ENCODE measurements around the gene EXOC4. TPM values are rescaled to one million over a fixed set of nuclear protein-coding genes. Genes with fewer than 3 reads are reported as not detected.
"Not testable (repeated sequence)": the region's sequence is repeated elsewhere in the genome, so short reads cannot be mapped to it uniquely, and the experiment has no call there.

EXOC4 gene
- 79.2 and 79.6 TPM in 2 replicates for total RNA-seq

DNA sequence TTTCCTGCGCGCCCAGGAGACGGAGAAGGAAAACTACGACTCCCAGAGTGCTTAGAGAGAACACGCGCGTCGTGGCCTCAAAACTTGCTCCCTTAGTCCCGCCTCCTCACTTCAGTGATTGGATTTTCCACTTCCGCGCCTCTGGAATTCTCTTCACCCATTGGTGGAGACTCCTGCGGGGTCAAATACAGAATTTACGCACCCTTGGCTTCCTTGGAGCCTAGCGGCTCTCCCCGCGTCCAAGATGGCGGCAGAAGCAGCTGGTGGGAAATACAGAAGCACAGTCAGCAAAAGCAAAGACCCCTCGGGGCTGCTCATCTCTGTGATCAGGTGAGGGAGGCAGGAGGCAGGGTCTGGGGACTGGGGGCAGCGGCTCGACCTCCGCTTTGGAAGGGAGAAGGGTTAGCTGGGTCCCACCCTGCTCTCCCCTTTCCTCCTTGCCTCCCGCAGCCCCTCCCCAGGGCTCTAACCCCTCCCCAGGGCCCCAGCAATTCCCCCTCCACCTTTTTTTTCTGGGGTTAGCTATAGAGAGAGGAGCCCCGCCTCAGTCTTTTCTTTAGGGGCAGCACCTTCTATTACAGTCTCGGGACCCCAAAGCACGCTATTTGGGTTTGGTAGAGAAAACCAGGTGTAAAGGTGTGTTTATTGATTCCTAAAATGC lies at the start of gene EXOC4:
TSS of gene EXOC4 (plus strand) at position 221 of the 661 bp plus-strand sequence.
- intact Hi-C loops (cut with micrococcal nuclease) = loop anchor here (1.0 to 10.0 kb wide), 11 partner anchors 171 to 1959 kb away; partner anchors contain the start of genes AKR1B1, BPGM, CHCHD3 and LRGUK

DNA sequence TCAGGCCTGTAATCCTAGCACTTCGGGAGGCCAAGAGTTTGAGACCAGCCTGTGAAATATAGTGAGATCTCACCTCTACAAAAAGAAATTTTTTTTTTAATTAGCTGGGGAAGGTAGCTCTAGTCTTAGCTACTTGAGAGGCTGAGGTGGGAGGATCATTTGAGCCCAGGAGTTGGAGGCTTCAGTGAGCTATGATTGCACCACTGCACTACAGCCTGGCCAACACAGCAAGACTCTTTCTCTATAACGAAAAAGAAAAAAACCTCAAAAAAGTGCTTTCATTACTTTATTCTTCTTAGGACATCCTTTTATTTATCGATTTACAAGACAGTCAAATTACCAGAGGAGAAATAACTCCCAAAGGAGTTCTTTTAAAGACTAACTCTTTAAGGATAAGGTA lies 49.4 kb upstream of the EXOC4 start:
- intact Hi-C loops (cut with micrococcal nuclease) = no loop called here

DNA sequence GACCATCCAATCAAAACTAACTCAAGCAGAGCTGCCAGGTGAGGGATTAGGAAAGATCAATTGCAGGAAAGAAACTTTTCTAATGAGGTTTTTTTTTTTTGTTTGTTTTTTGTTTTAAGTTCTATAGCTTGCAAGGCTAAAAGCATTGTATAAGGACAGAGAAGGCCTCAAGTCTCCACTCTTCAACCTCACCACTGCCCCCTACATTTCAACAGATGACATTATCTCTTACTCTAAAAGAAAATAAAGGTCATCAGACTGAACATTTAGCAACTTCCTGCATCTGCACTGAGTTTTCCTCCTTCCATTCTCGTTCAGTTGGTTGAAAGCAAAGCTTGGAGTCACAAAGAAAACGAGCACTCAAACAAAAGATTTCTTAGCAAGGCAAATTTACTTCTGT lies 45.2 kb upstream of the EXOC4 start:
- intact Hi-C loops (cut with micrococcal nuclease) = no loop called here

DNA sequence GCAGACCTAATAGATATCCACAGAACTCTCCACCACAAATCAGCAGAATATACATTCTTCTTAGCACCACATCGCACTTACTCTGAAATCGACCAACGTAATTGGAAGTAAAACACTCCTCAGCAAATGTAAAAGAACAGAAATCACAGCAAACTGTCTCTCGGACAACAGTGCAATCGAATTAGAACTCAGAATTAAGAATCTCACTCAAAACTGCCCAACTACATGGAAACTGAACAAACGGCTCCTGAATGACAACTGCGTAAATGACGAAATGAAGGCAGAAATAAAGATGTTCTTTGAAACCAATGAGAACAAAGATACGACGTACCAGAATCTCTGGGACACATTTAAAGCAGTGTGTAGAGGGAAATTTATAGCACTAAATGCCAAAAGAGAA lies 42.1 kb upstream of the EXOC4 start:
- intact Hi-C loops (cut with micrococcal nuclease) = not testable (repeated sequence)

DNA sequence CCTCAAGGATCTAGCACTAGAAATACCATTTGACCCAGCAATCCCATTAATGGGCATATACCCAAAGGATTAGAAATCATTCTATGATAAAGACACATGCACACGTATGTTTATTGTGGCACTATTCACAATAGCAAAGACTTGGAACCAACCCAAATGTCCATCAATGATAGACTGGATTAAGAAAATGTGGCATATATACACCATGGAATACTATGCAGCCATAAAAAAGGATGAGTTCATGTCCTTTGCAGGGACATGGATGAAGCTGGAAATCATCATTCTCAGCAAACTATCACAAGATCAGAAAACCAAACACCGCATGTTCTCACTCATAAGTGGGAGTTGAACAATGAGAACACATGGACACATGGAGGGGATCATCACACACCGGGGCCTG lies 39.1 kb upstream of the EXOC4 start:
- intact Hi-C loops (cut with micrococcal nuclease) = not testable (repeated sequence)

DNA sequence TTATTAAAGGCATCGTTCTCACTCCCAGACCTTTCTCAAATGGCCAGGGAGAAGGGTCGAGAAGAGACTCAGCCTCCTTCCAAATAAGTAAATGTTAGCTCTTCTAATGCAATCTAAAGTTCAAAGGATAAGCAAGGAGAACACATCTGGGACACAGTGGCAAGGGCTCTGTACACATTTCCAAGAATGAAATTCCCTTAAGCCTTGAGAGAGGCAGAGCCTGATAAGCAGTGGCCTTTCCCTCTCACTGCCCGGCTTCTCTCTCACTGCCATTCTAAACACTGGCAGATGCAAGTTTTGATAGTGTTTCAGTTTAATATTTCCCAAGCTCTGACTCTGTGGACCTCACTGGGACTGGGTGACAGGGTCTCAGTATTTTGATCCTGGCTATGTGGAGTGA lies 35.1 kb upstream of the EXOC4 start:
- intact Hi-C loops (cut with micrococcal nuclease) = no loop called here

DNA sequence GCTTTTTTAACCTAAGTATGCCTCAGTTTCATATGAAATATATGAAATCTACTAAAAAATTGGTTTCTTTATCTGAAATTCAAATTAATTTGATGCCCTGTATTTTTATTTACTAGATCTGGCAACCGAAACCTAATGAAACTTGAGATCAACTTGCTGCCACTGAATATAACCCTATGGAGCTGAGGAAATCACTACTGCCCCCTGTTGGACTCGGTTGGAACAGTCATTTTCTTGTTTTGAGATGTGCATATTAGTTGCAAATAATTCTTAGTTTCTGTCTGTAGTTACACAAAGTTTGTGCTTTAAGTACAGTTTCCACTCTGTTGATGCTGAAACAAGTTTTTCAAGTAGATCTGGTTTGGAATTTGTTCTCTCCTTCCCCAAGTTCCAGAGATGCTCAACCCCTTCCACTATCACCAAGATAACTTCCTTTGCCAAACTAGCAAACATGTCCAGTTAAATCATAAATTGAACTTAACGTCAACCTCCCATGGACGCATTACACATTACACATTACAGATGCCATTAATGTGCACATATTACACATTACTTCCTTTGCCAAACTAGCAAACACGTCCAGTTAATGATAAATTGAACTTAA lies 22.2 kb upstream of the EXOC4 start:
- intact Hi-C loops (cut with micrococcal nuclease) = loop anchor here (1.0 to 10.0 kb wide), 5 partner anchors 149 to 1286 kb away; no protein-coding TSS in a partner anchor

DNA sequence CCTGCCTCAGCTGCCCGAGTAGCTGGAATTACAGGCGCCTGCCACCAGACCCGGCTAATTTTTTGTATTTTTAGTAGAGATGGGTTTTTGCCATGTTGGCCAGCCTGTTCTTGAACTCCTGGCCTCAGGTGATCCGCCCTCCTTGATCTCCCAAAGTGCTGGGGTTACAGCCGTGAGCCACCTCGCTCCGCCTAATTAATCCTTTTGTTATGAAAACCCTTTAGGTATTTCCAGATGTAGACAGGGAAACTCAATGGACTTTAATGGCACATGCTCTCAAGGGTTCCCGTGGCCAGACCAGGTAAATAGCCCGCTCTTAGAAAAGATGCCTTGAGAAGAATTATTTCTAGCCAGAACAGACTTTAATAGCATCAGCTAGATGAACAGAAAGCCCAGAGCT lies 19.7 kb upstream of the EXOC4 start:
- intact Hi-C loops (cut with micrococcal nuclease) = loop anchor here (5.0 to 10.0 kb wide), 2 partner anchors 841 to 1288 kb away; no protein-coding TSS in a partner anchor

DNA sequence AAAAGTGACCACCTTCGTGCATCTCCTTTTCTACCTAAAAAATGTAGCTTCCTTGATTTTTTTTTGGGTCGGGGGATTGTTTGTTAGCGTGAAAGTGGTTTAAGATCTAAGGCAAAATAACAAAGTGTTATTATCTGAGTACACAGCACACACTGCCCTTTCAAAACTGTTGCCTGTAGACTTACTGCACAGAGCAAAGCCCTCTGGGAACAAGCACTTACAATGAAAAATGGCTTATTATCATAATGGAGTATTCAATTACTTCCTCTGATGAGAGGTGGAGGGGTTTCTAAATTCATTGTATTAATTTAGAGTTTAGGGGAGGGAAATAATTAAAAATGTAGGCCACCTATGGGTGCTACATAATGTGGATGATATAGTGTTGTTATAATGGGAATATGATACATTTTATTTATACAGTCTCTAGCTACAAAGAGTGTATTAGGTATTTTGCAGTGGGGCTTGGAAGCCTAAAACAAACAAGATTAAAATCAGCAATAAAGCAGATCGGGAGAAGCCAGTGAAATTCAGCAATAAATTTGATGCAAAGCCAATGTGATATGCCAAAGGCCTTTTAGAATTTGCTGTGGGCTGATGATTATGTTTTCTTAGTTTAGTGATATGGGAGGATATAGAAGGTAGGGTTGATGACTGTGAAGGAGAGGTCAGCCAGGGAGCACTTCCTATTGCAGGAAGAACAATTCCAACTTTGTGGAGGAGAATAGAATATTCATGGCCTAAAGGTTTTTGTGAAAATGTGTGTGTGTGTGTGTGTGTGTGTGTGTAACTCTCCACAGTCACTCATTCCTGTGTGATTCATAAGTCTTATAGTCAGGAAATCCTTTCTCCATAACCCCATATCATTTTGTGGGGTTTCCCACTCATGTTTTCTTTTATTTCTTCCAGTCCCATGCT lies 17.7 kb upstream of the EXOC4 start:
- intact Hi-C loops (cut with micrococcal nuclease) = loop anchor here (5.0 to 10.0 kb wide), 2 partner anchors 843 to 1290 kb away; no protein-coding TSS in a partner anchor

DNA sequence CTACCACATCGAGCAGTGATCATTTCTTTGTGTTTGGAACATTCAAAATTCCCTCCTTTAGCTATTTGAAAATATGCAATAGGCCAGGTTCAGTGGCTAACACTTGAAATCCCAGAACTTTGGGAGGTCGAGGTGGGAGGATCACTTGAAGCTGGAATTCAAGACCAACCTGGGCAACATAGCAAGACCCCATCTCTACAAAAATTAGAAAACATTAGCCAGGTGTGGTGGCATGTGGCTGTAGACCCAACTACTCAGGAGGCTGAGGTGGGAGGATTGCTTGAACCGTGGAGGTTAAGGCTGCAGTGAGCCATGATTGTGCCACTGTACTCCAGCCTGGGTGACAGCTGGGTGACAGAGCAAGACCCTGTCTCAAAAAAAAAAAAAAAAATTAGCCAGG lies 15.3 kb upstream of the EXOC4 start:
- intact Hi-C loops (cut with micrococcal nuclease) = loop anchor here (10.0 kb wide), 1 partner anchor 1293 kb away; no protein-coding TSS in a partner anchor

DNA sequence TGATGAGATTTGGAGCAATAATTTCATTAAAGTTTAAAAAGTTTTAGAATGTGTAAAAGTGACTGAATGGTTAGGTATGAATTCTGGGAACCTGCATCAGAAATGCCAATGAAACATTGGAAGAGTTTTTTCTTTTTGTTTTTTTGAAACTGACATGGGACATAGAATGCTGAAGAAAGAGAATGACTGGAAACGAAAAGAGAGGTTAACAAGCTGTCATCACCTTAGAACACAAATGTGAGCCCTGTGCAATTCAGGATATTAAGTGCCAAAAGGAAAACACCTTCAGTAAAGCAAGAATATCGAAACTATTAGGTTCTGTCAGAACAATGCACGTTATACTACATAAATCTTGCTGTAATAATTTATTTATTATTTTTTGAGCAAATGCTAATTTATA lies 12.6 kb upstream of the EXOC4 start:
- intact Hi-C loops (cut with micrococcal nuclease) = no loop called here

DNA sequence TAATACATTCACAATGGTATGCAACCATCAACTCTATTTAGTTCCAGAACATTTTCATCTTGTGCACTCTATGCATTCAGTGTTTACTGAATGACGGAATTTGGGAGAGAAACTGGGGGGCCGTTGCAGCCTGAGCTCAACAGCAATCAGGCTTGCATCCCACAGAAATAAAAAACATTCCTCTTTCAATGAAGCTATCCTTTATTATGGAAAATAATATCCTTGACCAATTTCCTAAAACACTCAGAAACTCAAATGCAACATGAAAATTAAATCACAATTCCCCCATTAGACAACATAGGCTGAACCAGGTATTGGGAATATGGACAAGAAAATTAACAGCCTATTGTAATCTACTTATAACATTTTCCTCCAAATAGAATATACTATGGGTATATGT lies 6.3 kb upstream of the EXOC4 start:
- intact Hi-C loops (cut with micrococcal nuclease) = no loop called here

DNA sequence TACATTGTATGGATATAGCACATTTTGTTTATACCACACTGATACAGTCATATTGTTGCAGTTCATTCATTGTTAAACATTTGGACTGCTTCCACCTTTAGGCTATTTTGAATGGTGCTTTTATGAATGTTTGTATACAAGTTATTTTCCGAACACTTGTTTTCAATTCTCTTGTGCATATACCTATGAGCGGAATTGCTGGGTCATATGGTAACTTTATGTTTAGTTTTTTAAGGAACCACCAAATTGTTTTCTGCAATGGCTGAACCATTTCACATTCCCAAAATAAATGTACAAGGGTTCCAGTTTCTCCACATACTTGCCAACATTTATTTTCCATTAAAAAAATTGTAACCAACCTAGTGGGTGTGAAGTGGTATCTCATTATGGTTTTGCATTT lies 4.0 kb upstream of the EXOC4 start:
- intact Hi-C loops (cut with micrococcal nuclease) = no loop called here

DNA sequence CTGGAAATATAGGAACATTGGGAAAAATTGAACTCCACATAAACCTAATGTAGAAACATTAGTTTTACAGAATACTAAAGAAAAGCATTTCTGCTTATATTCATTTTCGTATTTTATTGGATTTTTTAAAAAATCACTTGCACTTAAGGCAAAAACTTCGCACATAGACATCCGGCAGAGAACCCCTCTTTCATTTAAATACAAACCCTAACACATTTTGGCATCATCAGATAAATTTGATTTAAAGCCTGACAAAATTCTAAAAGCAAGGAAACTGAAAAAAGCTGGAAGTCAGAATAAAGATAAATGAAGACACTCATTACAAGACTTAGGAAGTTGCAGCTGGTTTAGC lies 396 bp upstream of the EXOC4 start:
- intact Hi-C loops (cut with micrococcal nuclease) = loop anchor here (2.0 to 10.0 kb wide), 6 partner anchors 820 to 1960 kb away; partner anchors contain the start of genes AKR1B1, BPGM, TMEM140 and WDR91

DNA sequence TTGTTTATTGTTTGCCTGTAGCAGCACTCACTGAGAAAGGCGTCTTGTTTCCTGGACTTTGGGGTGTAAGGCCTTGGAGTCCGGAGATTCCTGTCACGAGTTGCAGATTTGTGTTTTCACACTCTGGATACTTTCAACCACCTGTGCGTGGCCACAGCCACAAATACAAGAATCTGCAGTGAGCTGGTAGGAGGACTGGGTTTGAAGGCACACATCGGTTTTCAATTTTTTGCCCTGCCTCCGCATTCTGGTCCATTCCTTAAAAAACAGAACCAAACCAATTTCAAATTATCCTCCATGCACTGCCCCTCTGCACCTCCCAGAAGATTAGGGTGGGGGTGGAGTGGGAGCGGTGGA lies 619 bp downstream of the EXOC4 start:
- intact Hi-C loops (cut with micrococcal nuclease) = loop anchor here (1.0 to 10.0 kb wide), 11 partner anchors 171 to 1959 kb away; partner anchors contain the start of genes AKR1B1, BPGM, CHCHD3 and LRGUK

DNA sequence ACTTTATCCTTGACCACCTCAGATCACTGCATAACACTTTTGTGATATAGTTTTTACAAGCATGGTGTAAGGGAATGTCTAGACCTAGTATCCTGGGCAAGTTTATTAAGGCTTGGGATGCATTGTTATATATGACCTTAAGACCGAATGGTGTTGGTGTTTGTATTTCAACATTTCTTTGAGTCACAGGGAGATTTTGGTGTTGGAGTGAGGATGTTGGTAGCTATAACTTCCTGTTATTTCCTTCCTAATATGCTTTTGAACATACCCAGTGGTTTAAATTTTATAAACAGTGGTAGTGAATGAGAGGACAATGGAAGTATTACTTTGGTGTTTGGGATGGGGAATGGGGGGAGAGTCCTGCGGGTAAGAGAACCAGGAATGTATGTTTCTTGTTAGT lies 2.6 kb downstream of the EXOC4 start:
- intact Hi-C loops (cut with micrococcal nuclease) = loop anchor here (10.0 kb wide), 1 partner anchor 1771 kb away; no protein-coding TSS in a partner anchor

DNA sequence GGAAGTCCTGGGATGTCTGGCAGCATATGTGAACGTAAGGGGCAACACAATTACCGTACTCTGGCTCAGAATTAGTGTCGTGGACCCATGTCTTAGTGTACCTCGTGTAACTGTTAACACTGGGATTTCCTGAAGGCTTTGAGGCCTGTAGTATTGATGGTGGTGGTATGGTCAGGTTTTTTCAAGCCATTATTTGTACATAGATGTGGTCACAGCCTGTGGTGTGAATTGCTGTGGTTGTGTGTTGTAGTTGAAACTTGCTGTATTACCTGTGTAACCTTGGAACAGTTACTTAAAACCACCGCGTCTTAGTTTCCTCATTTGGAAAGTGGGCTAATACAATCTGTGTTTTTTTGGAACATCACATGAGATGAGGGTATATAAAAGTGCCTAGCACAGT lies 5.3 kb downstream of the EXOC4 start:
- intact Hi-C loops (cut with micrococcal nuclease) = loop anchor here (10.0 kb wide), 1 partner anchor 1773 kb away; no protein-coding TSS in a partner anchor

DNA sequence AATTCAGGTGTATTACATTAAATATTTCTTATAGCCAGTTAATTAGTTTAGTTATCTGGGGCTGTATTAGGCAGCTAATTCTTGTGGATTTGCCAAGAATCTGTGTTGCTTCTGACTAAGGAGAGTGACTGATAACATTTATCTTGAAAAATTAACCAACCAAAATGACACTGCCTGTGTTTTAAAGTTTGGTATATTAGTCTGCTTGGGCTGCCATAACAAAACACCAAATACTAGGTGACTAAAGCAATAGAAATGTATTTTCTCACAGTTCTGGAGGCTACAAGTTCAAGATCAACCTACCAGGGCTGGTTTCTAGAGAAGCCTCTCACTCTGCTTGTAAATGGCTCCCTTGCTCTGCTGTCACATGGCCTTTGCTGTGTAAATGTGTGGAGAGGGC lies 12.9 kb downstream of the EXOC4 start:
- intact Hi-C loops (cut with micrococcal nuclease) = no loop called here

DNA sequence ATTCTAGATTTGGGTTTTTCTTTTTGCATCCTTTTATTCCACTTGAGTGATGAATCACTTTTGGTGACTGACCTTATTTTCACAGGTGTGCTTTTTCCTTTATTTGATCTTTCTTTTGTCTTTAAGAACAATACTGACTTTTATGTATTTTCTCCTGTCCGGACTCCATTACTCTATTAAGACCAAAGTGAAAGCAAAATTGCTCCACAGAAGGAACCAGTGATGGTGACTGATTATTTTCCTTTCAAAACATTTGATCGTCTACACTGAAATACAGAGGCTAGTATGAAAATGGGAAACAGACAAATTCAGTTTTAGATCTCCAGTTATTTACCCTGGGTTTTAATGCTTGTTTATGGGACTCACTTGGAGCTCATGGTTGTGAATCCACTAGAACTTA lies 15.5 kb downstream of the EXOC4 start:
- intact Hi-C loops (cut with micrococcal nuclease) = no loop called here

DNA sequence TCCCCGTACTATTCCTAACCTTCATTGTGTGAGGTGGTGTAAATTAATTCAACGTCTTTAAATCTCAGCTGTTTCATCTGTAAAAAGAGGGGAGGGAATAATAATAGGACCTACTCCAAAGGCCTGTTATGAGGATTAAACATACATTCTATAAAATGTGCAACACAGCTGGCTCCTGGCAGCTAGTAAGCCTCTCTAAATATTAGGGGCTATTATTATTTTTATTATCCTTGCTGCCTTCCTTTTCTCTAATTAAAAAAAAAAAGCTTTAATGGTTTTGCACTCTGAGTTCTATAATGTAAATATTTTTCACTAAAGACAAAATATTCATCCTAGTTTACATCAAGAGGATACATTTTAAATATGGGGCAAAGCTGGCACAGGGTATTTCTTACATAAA lies 19.5 kb downstream of the EXOC4 start:
- intact Hi-C loops (cut with micrococcal nuclease) = no loop called here

DNA sequence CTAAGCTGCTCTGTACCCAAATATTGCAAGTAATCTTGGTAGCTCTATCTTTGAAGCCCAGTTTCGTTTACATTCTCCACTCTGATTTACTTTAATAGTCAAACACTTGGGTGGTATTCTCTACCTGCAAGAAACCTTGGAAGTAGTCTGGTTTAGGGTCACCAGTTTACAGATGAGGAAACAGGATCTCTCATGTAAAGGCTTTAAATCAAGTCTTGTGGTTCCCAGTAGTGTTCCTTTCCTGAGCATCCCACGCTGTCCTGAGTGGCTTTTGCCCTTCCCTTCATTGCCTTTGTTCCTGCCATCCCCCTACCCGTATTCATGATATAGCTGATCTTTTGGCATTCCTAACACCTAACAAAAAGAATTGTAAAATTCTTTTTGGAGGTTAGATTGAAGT lies 20.3 kb downstream of the EXOC4 start:
- intact Hi-C loops (cut with micrococcal nuclease) = no loop called here

DNA sequence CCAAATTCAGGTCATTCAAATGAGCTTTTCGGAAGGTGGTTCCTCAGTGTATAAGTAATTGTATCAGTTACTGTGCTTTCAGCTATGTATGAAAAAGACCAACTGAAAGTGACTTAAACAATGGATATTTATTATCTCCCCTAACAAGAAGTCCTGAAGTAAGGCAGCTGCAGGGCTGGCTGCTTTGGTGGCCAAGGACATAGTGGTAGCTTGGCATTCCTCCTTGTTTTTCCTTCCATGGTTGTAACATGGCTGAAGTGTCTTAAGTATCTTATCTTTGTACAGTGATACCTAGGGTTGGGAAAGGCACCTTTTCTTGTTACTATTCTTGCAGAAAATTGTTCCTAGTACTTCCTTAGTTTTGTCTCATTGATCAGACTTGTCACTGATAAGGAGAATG lies 21.4 kb downstream of the EXOC4 start:
- intact Hi-C loops (cut with micrococcal nuclease) = no loop called here
